Adipose tissue (tissue), 3 donors: ENCODE results near the gene LGALS9C. TPM values are rescaled to one million over a fixed set of nuclear protein-coding genes. Genes with fewer than 3 reads are reported as not detected.
"Not testable (repeated sequence)": the region's sequence is repeated elsewhere in the genome, so short reads cannot be mapped to it uniquely, and the experiment has no call there.

Experiments used
- H3K27ac ChIP-seq: one replicate; pipeline ENCODE4 v1.5.1; 2013; ENCODE audit warnings: low read depth, low read length
- WGBS, 3 donors: extraction: QIAGEN DNeasy Blood & Tissue Kit; methylation state at CpG; one replicate each; pipeline ENCODE4 v1.1.7; 2013; 5-methylcytosine and 5-hydroxymethylcytosine counted together
- polyA plus RNA-seq, 3 donors: library from polyadenylated mRNA; stranded (reverse); fragments of 200-250 nt; gene quantifications; one replicate each; pipeline ENCODE4 v1.2.3, GENCODE V29; 2013
- donor health status: healthy with polysubstance abuse.
- donor health status: Bipolar disorder and iron deficiency.
- donor health status: healthy.

LGALS9C gene
- 1 to 10 TPM in 1 of 3 donors, under 1 TPM in 2; 0.07 to 9.5 (median 0.90) TPM for polyA plus RNA-seq

DNA sequence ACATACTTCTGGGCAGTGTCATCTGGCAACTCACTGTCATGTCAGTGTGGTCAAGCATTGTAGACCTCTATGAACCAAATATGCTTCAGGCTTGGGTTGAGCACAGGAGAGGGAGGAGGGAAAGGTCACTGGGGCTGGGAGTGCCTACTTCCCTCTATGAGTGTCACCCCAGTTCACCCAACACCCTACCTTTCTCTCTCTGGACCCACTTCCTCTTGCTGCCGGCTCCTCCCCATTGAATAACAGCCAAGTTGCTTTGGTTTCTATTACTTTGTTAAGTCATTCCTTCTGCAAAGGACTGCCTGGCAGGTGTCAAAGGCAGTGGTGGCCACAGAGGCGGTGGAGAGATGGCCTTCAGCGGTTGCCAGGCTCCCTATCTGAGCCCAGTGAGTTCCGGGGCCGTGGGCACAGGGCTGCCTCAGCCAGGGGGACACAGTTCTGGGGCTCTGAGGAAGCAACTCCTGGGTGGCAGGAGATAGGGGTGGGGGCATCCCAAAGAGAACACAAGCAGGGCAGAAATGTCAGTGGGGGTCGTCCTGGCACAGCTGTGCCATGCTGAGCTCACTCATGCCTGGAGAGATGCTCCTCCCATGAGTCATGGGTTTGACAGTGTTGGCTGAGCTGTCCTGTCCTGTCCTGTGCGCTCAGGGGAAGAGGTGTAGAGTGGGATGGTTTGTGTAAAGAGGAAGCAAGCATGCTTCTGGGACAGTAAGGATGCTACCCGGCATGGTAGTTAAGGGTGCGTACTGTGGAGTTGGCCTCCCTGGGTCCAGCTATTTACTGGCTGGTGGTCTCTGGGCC, at the start of gene LGALS9C:
LGALS9C (plus strand) TSS at position 282 of the 801 bp plus-strand sequence; CDS start at position 348, 66 bp downstream.
- 47 to 72% (median 59%) methylated on average over 5 to 7 of the region's 9 CpGs for whole genome bisulfite sequencing, 3 donors

DNA sequence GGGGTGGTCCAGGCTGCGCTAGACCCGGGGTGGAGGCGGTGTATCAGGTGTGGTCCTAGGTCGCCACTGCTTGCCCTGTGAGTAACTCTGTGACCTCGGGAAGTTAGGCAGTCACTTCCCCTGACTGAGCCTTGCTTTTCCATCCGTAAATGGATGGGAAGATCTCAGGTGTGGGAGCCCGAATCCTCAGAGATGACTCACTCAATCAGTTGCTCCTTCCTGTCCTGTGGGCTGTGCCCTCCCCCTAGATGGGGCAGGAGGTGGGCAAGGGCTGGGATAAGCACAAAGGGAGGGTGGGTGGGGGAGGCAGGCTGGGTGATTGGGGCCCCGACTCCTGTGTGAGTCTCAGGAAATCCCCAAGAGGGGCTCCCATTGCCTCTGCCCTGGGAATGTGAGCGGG, 44.4 kb upstream of the LGALS9C start:
- WGBS, 3 donors = no CpG with 5 or more reads among the region's 9 CpGs
- H3K27ac ChIP-seq = not testable (repeated sequence)

More for the DNA sequence above, at the start of gene LGALS9C:
- H3K27ac ChIP-seq = not testable (repeated sequence)

- 42 to 84% methylated on average over 3 to 4 of the region's 9 CpGs; no CpG with 5 or more reads in 1 of the 3 donors for WGBS, 3 donors
- not testable (repeated sequence) for H3K27ac ChIP-seq
Measured at GRCh38 chr17:18439465-18439870, 37.1 kb upstream of the LGALS9C start.

- not testable (repeated sequence) for H3K27ac ChIP-seq
- WGBS, 3 donors = 5 to 9% methylated on average over 6 of the region's 9 CpGs; no CpG with 5 or more reads in 1 of the 3 donors
Measured at GRCh38 chr17:18442093-18442492, 34.5 kb upstream of the LGALS9C start.

DNA sequence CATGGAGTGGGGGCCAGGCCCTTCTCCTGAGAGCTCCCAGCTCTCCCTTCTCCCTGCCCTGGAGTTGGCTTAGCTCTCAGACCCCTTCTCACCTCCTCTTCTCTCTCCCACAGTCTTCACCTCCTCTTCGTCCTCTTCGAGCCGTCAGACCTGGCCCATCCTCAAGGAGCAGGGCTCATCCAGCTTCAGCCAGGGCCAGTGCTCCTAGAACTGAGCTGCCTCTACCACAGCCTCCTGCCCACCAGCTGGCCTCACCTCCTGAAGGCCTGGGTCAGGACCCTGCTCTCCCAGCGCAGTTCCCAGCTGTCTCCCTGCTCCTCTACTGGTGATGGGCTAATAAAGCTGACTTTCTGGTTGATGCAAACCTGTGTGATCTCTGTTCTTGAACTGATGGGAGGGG, 34.1 kb upstream of the LGALS9C start:
- 50 to 100% (median 64%) methylated on average over 1 of the region's 4 CpGs for WGBS, 3 donors

GRCh38 chr17:18447476-18448205, 28.9 kb upstream of the LGALS9C start:
- WGBS, 3 donors = 83 to 88% (median 84%) methylated on average over 6 to 7 of the region's 9 CpGs
- not testable (repeated sequence) for H3K27ac ChIP-seq

More for the DNA sequence above, 34.1 kb upstream of the LGALS9C start:
- H3K27ac ChIP-seq = not testable (repeated sequence)

DNA sequence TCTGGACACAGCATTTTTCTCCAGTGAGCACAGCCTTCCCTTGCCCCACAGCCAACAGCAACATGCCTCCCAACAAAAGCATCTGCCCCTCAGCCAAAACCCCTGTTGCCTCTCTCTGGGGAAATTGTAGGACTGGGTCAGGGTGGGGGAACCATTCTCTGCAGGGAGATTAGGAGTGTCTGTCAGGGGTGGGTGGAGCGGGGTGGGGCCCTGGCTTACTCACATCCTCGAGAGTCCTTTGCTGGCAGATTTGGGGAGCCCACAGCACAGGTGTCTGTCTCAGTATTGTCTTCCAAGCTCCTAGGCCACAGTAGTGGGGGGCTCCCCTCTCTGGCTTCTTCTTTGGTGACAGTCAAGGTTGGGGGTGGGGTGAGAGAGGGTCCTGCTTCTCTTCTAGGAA, 28.3 kb upstream of the LGALS9C start:
- H3K27ac ChIP-seq = not testable (repeated sequence)
- no CpG with 5 or more reads among the region's 2 CpGs for WGBS, 3 donors

DNA sequence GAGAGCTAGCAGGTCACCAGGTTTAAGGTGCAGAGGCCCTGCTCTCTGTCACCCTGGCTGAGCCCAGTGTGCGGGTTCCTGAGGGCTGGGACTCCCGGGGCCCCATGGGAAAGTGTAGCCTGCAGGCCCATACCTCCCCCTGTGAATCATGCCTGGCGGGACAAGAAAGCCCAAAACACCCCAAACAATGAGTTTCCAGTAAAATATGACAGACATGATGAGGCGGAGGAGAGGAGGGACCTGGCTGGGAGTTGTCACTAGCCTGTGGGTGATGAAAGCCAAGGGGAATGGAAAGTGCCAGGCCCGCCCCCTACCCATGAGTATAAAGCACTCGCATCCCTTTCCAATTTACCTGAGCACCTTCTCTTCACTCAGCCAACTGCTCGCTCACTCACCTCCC, 26.8 kb upstream of the LGALS9C start:
- H3K27ac ChIP-seq = not testable (repeated sequence)
- 84 to 92% (median 91%) methylated on average over 1 to 5 of the region's 7 CpGs for WGBS, 3 donors

GRCh38 chr17:18450998-18451397, 25.6 kb upstream of the LGALS9C start:
- WGBS, 3 donors = 60 to 83% (median 82%) methylated on average over 3 to 5 of the region's 7 CpGs
- H3K27ac ChIP-seq = not testable (repeated sequence)

GRCh38 chr17:18451969-18452368, 24.6 kb upstream of the LGALS9C start:
- not testable (repeated sequence) for H3K27ac ChIP-seq
- 55 to 73% (median 72%) methylated on average over 5 of the region's 5 CpGs for WGBS, 3 donors

DNA sequence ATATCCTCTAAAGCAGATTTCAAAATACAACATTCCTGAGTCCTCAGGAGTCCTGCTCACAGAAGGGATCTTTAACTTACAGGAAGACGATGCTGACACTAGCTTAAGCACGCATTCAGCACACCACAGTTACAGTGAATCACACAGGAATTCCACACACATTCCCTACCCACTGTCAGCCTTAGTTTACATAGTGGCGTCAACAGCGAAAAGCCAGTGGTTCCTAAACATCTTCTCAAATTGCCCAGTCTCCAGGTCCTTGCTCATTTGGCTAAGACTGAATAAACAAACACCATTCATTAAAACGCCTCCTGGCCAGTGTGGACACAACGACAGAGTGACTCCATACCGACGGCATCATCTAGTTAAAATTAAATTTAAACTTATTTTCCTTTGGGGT, 17.6 kb upstream of the LGALS9C start:
- WGBS, 3 donors = 10 to 44% (median 35%) methylated on average over 8 of the region's 8 CpGs
- H3K27ac ChIP-seq = not testable (repeated sequence)

GRCh38 chr17:18463831-18464502, 12.6 kb upstream of the LGALS9C start:
- not testable (repeated sequence) for H3K27ac ChIP-seq
- 63 to 69% (median 68%) methylated on average over 7 to 9 of the region's 11 CpGs for WGBS, 3 donors

GRCh38 chr17:18466250-18466983, 10.2 kb upstream of the LGALS9C start:
- H3K27ac ChIP-seq = not testable (repeated sequence)
- WGBS, 3 donors = 34 to 65% (median 47%) methylated on average over 2 to 6 of the region's 6 CpGs

DNA sequence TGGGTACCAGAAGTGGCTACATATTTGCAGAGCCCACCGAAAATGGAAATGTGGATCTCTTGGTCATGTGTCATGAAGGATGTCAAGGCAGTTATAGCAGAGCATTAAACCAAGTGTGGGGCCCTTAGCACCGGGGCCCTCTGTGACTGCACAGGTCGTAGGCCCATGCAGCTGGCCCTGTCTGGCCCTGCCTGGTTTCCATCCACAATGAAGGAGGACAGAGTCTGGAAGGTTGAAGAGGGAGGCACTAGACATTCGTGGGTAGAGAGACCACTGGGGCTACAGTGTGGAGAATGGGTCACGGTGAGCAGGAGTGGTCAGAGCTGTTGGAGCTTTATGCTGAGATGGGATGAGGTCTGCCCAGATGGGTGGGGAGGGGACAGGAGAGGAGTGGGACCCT, 9.6 kb upstream of the LGALS9C start:
- H3K27ac ChIP-seq = not testable (repeated sequence)
- WGBS, 3 donors = 84 to 90% (median 89%) methylated on average over 4 to 5 of the region's 5 CpGs

- not testable (repeated sequence) for H3K27ac ChIP-seq
- 86 to 88% (median 86%) methylated on average over 7 to 9 of the region's 10 CpGs for WGBS, 3 donors
Measured at GRCh38 chr17:18468472-18469171, 8.0 kb upstream of the LGALS9C start.

GRCh38 chr17:18469837-18470236, 6.8 kb upstream of the LGALS9C start:
- H3K27ac ChIP-seq = not testable (repeated sequence)
- WGBS, 3 donors = 57 to 89% (median 84%) methylated on average over 2 of the region's 2 CpGs

GRCh38 chr17:18470345-18470930, 6.2 kb upstream of the LGALS9C start:
- WGBS, 3 donors = 56 to 66% (median 59%) methylated on average over 1 to 6 of the region's 11 CpGs
- not testable (repeated sequence) for H3K27ac ChIP-seq
